Natural killer cell treated with Interleukin-12 subunit alpha and Interleukin-12 subunit beta and Interleukin-15 and Interleukin-18, amount 100 ng/mL, for 72 hours (primary cell): Measurements from ENCODE around the gene PCLO. TPM values are rescaled to one million over a fixed set of nuclear protein-coding genes. Genes with fewer than 3 reads are reported as not detected.
"Not testable (repeated sequence)": the region's sequence is repeated elsewhere in the genome, so short reads cannot be mapped to it uniquely, and the experiment has no call there.

Experiments used
- ATAC-seq, 2 donors: fragments of 150-1000 bp; cut with Tn5 transposase in 1 of 2; sonication (Bioruptor Pico), chemical (Tn5 transposase) in 1 of 2; 2 replicates each; pipeline ENCODE4 v1.10.0; 2021
- DNase-seq: peaks from one replicate; pipeline ENCODE4 v3.0.0; 2022; ENCODE audit warnings: low spot score
- H3K27ac Mint-ChIP-seq, 2 donors: 1 replicate in 1 of 2; 2 replicates in 1 of 2; pipeline ENCODE4 v1.8.0; 2022; ENCODE audit warnings: mixed read lengths in 2 of 2, mild to moderate bottlenecking in 1 of 2, moderate library complexity in 1 of 2
- H3K27me3 Mint-ChIP-seq, 2 donors: 1 replicate in 1 of 2; 2 replicates in 1 of 2; pipeline ENCODE4 v1.8.0; 2022; ENCODE audit warnings: mixed read lengths in 2 of 2
- H3K36me3 Mint-ChIP-seq: one replicate; pipeline ENCODE4 v1.8.0; 2022; ENCODE audit warnings: mixed read lengths
- H3K4me1 Mint-ChIP-seq, 2 donors: 1 replicate in 1 of 2; 2 replicates in 1 of 2; pipeline ENCODE4 v1.8.0; 2022; ENCODE audit warnings: low read depth in 2 of 2, mixed read lengths in 2 of 2, mild to moderate bottlenecking in 1 of 2
- H3K4me3 Mint-ChIP-seq: one replicate; pipeline ENCODE4 v1.8.0; 2022; ENCODE audit warnings: mixed read lengths
- H3K9me3 Mint-ChIP-seq: 2 replicates; pipeline ENCODE4 v1.8.0; 2022; ENCODE audit warnings: mixed read lengths
- total RNA-seq, 2 donors: library from RNA; stranded (reverse); gene quantifications; one replicate each; pipeline ENCODE4 v1.2.3, GENCODE V29; 2022

The PCLO gene
- total RNA-seq, 2 donors from 2014 or later = not detected

DNA sequence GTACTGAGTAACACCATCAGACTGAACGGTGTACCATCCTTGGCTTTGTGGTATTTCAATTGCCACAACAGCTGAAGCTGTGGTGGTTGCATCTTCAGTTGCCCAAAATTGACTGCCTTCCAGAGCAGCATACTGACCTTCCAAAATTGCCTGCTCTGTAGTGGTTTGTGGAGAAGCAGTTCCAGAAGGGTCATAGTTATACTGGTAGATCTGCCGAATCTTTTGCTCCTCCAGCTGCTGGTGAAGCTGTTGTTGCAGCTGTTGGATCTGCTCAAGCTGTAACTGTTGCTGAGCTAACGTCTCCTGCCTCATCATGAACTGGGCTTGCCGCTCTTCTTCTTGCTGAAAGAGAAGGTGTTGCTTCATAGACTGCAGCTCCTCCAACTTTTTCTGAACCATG is 212.2 kb downstream of the PCLO start:
- Mint-ChIP-seq H3K36me3 (peaks cover 18% of the 10 kb centered on the region), H3K4me3 (no peak overlapping the region), H3K27me3 (no peaks in the 10 kb centered on the region), H3K4me1 (peaks cover 0 to 2% of the 10 kb centered on the region in 2 donors), H3K27ac (no peak overlapping the region), H3K9me3 (peaks cover 27% of the 10 kb centered on the region)
- DNase-seq (no peak), ATAC-seq (no peak)

- DNase-seq (no peak), ATAC-seq (no peak)
- Mint-ChIP-seq H3K4me1 (no peaks in the 10 kb centered on the region), H3K27me3 (no peaks in the 10 kb centered on the region), H3K36me3 (peaks cover 5% of the 10 kb centered on the region), H3K4me3 (no peak overlapping the region), H3K27ac (no peak overlapping the region), H3K9me3 (peaks cover 16% of the 10 kb centered on the region)
Observed at GRCh38 chr7:82945480-82945879, 217.2 kb downstream of the PCLO start.

DNA sequence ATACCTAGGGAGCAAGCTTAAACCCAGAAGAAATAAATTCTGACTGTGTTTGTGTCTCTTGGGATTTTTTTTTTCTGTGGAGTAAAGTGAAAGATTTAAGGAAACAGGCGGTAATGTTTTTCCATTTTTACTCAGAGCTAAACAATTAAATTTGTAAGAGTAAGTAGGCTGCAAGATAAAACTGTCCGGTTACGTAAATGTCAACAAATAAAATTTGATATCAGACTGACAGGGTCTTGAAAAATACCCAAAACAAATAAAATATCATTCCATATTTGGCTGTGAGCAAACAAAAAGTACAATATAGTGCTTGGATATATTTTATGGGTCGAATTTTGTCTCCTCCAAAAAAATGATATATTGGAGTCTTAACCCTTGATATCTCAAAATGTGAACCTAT is 217.6 kb downstream of the PCLO start:
- ATAC-seq = no peak
- peaks cover 2% of the 10 kb centered on the region for H3K36me3 Mint-ChIP-seq
- peaks cover 14% of the 10 kb centered on the region for H3K9me3 Mint-ChIP-seq
- H3K4me1 Mint-ChIP-seq = no peaks in the 10 kb centered on the region
- no peak overlapping the region for H3K27ac Mint-ChIP-seq
- no peak overlapping the region for H3K4me3 Mint-ChIP-seq
- no peak for DNase-seq
- no peaks in the 10 kb centered on the region for H3K27me3 Mint-ChIP-seq

GRCh38 chr7:82932516-82932915 is 230.2 kb downstream of the PCLO start:
- ATAC-seq (no peak), DNase-seq (no peak)
- H3K36me3 Mint-ChIP-seq = peaks cover 4% of the 10 kb centered on the region
- H3K9me3 Mint-ChIP-seq = peaks cover 12% of the 10 kb centered on the region
- no peak overlapping the region for H3K27ac Mint-ChIP-seq
- H3K4me1 Mint-ChIP-seq = no peaks in the 10 kb centered on the region
- H3K27me3 Mint-ChIP-seq = no peaks in the 10 kb centered on the region
- H3K4me3 Mint-ChIP-seq = no peak overlapping the region

DNA sequence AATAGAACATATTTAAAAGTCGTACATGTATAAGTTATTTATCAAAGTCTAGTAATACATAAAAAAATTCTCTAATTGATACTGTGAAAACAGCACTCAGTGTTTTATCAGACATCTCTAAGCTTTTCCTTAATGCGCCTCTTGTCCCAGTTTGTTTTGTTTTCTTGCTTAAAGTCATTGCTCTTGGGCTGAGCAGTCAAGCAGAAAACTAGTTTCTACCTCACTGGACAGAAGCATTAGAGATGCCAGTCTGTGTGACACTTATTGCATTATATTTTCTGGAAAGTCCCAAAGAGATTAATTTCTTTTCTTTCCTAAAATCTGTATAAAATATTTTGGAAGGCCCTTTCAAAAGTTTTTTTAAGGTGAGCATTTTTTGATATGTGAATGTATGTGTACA is 236.2 kb downstream of the PCLO start:
- Mint-ChIP-seq H3K4me1 (no peaks in the 10 kb centered on the region), H3K27me3 (no peaks in the 10 kb centered on the region), H3K36me3 (peaks cover 4% of the 10 kb centered on the region), H3K4me3 (no peak overlapping the region), H3K27ac (no peak overlapping the region), H3K9me3 (peaks cover 11% of the 10 kb centered on the region)
- DNase-seq (no peak), ATAC-seq (no peak)

- H3K4me3 Mint-ChIP-seq = no peak overlapping the region
Observed at GRCh38 chr7:82925331-82925730, 237.4 kb downstream of the PCLO start.

DNA sequence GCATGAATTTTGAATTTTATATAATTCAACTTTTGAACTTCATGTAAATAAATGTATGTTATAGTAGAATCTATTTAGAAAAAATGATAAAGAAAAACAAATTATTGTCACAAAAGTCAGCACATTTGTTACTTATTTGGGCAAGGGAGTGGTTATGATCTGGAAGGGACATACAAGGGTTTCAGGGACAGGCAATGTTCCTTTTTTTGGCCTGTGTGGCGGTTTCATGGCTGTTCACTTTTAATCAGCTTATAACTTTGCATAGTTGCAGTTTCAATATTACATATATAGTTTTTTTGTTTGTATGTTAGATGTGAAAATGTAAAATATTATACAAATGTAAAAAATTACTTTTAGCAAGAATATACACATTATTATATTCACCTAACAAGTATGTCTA is 256.2 kb downstream of the PCLO start:
- Mint-ChIP-seq H3K36me3 (peaks cover 4% of the 10 kb centered on the region), H3K4me3 (no peak overlapping the region), H3K4me1 (no peaks in the 10 kb centered on the region), H3K9me3 (peaks cover 15% of the 10 kb centered on the region), H3K27me3 (no peaks in the 10 kb centered on the region), H3K27ac (no peak overlapping the region)
- DNase-seq (no peak), ATAC-seq (no peak)

More at GRCh38 chr7:82925331-82925730, 237.4 kb downstream of the PCLO start:
- Mint-ChIP-seq H3K9me3 (peaks cover 9% of the 10 kb centered on the region), H3K27ac (no peak overlapping the region), H3K4me1 (no peaks in the 10 kb centered on the region), H3K36me3 (peaks cover 4% of the 10 kb centered on the region), H3K27me3 (no peaks in the 10 kb centered on the region)
- DNase-seq (no peak), ATAC-seq (no peak)

DNA sequence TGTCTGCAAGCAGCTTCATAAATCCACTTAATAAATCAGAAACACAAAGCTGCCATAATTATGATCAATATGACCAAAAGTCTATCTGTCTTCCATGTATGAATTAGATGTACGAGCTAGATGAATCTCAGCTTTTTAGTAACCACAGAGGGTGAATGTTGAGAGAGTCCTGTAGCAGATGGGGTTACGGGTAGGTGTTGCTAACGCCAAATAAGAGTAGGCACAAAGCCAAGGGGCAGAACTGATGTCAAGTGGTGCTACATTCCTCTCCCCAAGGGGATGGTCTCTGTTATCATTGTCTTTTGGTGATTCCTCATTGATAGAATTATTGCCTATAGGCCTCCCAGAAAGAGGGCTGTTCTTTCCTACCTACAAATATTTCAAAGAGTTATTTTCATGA is 257.8 kb downstream of the PCLO start:
- ATAC-seq = no peak
- H3K27me3 Mint-ChIP-seq = no peaks in the 10 kb centered on the region
- no peak overlapping the region for H3K27ac Mint-ChIP-seq
- H3K4me1 Mint-ChIP-seq = no peaks in the 10 kb centered on the region
- peaks cover 4% of the 10 kb centered on the region for H3K36me3 Mint-ChIP-seq
- H3K4me3 Mint-ChIP-seq = no peak overlapping the region
- H3K9me3 Mint-ChIP-seq = peaks cover 12% of the 10 kb centered on the region
- DNase-seq = no peak

DNA sequence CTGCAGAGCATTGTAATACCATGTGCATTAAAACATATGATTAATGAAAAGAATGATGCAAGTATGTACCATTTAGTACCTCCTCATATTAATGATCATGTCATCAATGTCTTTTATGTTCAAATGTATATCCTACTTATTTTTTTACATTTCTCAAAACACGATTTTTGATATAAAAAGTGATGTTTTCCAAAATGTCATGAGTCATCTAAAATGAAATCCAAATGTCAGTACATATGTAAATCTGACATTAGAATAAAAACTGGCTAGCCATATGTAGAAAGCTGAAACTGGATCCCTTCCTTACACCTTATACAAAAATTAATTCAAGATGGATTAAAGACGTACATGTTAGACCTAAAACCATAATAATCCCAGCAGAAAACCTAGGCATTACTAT is 261.6 kb downstream of the PCLO start:
- ATAC-seq, H3K27ac Mint-ChIP-seq, H3K27me3 Mint-ChIP-seq, H3K4me1 Mint-ChIP-seq, DNase-seq, H3K4me3 Mint-ChIP-seq, H3K36me3 Mint-ChIP-seq: not testable (repeated sequence)
- peaks cover 12% of the 10 kb centered on the region for H3K9me3 Mint-ChIP-seq

- Mint-ChIP-seq H3K36me3 (no peaks in the 10 kb centered on the region), H3K4me3 (no peak overlapping the region), H3K4me1 (no peaks in the 10 kb centered on the region), H3K27me3 (no peaks in the 10 kb centered on the region), H3K27ac (no peak overlapping the region), H3K9me3 (peaks cover 12% of the 10 kb centered on the region)
- ATAC-seq (no peak), DNase-seq (no peak)
Observed at GRCh38 chr7:82897500-82897899, 265.2 kb downstream of the PCLO start.

- not testable (repeated sequence) for H3K27ac Mint-ChIP-seq, H3K36me3 Mint-ChIP-seq, H3K27me3 Mint-ChIP-seq, DNase-seq, ATAC-seq, H3K4me1 Mint-ChIP-seq, H3K4me3 Mint-ChIP-seq, H3K9me3 Mint-ChIP-seq
Observed at GRCh38 chr7:82894341-82894740, 268.3 kb downstream of the PCLO start.

DNA sequence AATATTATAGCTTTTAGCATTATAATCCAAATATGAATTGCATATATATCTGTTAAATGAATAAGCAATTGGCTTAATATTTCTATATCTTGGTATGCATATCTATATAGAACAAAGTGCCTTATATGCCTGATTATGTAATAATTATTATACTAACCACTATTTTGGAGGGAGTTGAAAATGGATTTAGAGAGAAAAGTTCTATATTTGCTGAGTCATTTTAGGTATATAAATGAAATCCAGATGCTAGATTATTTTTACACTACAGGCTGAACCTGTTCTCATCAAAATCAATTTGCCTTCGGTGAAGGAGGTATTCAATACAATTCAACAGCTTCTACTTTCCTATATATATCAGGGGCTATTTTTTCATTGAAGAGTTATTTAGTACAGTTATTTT is 276.4 kb downstream of the PCLO start:
- Mint-ChIP-seq H3K4me1 (no peaks in the 10 kb centered on the region), H3K27ac (no peak overlapping the region), H3K36me3 (no peaks in the 10 kb centered on the region), H3K9me3 (peaks cover 4% of the 10 kb centered on the region), H3K27me3 (no peaks in the 10 kb centered on the region), H3K4me3 (no peak overlapping the region)
- ATAC-seq = no peak
- DNase-seq = no peak

DNA sequence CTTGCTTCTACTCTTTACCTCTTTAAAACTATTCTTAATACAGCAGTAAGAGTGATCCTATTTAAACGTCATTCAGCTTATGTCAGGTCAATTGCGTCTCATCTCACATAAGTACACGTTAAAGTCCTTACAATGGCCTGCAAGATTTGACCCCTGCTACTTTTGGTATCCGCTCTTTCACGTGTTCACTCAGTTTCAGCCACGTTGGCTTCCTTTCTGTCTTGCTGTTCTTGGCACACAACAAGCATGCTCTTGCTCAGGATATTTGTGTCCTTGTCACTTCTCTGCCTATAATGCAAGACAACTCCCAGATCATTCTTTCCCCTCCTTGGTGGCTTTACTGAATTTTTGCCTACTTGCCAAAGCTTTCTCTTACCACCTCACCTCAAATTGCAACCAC is 296.8 kb downstream of the PCLO start:
- no peaks in the 10 kb centered on the region for H3K27me3 Mint-ChIP-seq
- no peak overlapping the region for H3K4me3 Mint-ChIP-seq
- ATAC-seq (no peak), DNase-seq (no peak)
- H3K9me3 Mint-ChIP-seq = peaks cover 13% of the 10 kb centered on the region
- no peaks in the 10 kb centered on the region for H3K36me3 Mint-ChIP-seq
- H3K27ac Mint-ChIP-seq = no peak overlapping the region
- H3K4me1 Mint-ChIP-seq = no peaks in the 10 kb centered on the region

DNA sequence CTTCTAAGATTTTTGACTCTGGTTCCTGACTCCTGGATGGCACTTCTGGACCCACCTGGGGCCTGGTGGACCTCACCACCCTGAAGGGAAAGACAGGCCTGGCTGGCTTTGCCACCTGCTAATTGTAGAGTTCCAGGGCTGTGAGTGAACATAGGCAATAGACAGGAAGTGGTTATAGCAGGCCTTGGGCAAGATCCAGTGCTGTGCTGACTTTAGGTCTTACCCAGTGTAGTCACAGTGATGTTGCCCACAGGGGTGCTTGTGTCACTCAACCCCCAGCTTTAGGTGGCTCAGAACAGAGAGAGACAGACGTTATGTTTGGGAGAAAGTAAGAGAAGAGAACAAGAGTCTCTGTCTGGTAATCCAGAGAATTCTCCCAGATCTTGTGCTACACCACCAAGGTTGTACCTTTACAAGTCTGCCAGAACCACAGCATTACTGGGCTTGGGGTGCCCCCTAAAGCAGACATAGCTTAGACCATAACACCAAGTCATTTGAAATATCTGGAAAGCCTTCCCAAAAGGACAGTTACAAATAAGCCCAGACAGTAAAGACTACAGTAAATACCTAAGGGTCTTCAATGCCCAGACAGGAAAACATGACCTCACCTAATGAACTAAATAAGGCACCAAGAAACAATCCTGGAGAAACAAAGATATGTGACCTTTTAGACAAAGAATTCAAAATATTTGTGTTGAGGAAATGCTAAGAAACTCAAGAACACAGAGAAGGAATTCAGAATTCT is 303.4 kb downstream of the PCLO start:
- no peak overlapping the region for H3K4me3 Mint-ChIP-seq
- H3K27ac Mint-ChIP-seq = no peak overlapping the region
- H3K27me3 Mint-ChIP-seq = no peaks in the 10 kb centered on the region
- H3K4me1 Mint-ChIP-seq = no peaks in the 10 kb centered on the region
- H3K9me3 Mint-ChIP-seq = peaks cover 21% of the 10 kb centered on the region
- no peaks in the 10 kb centered on the region for H3K36me3 Mint-ChIP-seq
- DNase-seq = no peak
- ATAC-seq = no peak

DNA sequence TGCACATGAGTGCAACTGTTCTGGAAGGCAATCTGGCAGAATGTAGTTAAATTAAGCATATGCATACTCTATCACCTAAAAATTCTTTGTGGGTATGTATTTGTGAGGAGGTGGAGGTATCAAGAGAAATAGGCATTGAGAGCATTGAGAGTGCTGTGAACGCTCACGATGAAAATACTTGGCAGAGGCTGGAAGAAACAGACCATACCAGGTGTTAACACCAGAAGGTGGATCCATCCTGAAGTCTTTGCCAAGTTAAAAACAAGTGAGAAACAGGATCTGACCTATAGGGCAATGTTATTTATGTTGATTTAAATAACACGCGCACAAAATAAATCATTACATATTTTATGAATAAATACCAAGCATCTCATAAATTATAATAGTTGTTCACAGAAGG is 311.6 kb downstream of the PCLO start:
- Mint-ChIP-seq H3K27me3 (no peaks in the 10 kb centered on the region), H3K36me3 (no peaks in the 10 kb centered on the region), H3K4me3 (no peak overlapping the region), H3K27ac (no peak overlapping the region), H3K9me3 (peaks cover 18% of the 10 kb centered on the region), H3K4me1 (no peaks in the 10 kb centered on the region)
- ATAC-seq (no peak), DNase-seq (no peak)
